ENCODE measurements around the gene CALR. TPM values are rescaled to one million over a fixed set of nuclear protein-coding genes. Genes with fewer than 3 reads are reported as not detected.
A peak's percentile ranks its signal among the peaks of the same experiment; 100 is the strongest.
"Not testable (repeated sequence)": the region's sequence is repeated elsewhere in the genome, so short reads cannot be mapped to it uniquely, and the experiment has no call there.

Gene CALR
- total RNA-seq, 2 experiments from 2014 or later: 726 to 779 TPM

GRCh38 chr19:12948612-12949362 is 10.4 kb downstream of the CALR start:
- Mint-ChIP-seq H3K9me3 (no peaks in the 10 kb centered on the region), H3K36me3 (ENCODE audit: low read depth) (peaks cover 63% of the 10 kb centered on the region), H3K27ac (no peak overlapping the region), H3K27me3 (no peaks in the 10 kb centered on the region), H3K4me3 (no peak overlapping the region), H3K4me1 (peaks cover 49% of the 10 kb centered on the region)
- ChIA-PET CTCF (interaction anchor here (1.2 to 7.2 kb wide), 3 partner anchors 11 to 17 kb away, joined by 4 to 31 read pairs (median 5); no protein-coding TSS in a partner anchor), POLR2A (no interaction called here)
- no peak for DNase-seq

GRCh38 chr19:12949363-12950283 is 11.2 kb downstream of the CALR start:
- Mint-ChIP-seq H3K9me3 (no peaks in the 10 kb centered on the region), H3K36me3 (ENCODE audit: low read depth) (peaks cover 61% of the 10 kb centered on the region), H3K4me1 (peaks cover 48% of the 10 kb centered on the region), H3K4me3 (no peak overlapping the region), H3K27me3 (no peaks in the 10 kb centered on the region), H3K27ac (peak overlapping the region; percentile 51)
- no peak for DNase-seq
- ChIA-PET POLR2A (no interaction called here), CTCF (interaction anchor here (1.2 to 7.2 kb wide), 2 partner anchors 11 to 16 kb away, joined by 5 to 31 read pairs; no protein-coding TSS in a partner anchor)

- H3K27ac Mint-ChIP-seq, DNase-seq, H3K27me3 Mint-ChIP-seq, POLR2A ChIA-PET, H3K9me3 Mint-ChIP-seq, H3K4me3 Mint-ChIP-seq: not testable (repeated sequence)
- Mint-ChIP-seq H3K36me3 (ENCODE audit: low read depth) (peaks cover 50% of the 10 kb centered on the region), H3K4me1 (peaks cover 47% of the 10 kb centered on the region)
- CTCF ChIA-PET: interaction anchor here (0.8 to 7.2 kb wide), 2 partner anchors 13 to 109 kb away, joined by 3 to 31 read pairs; no protein-coding TSS in a partner anchor
Observed at GRCh38 chr19:12952050-12952449, 13.6 kb downstream of the CALR start.

- CTCF ChIA-PET: interaction anchor here (0.8 to 7.2 kb wide), 4 partner anchors 13 to 109 kb away, joined by 3 to 32 read pairs (median 18); no protein-coding TSS in a partner anchor
- Mint-ChIP-seq H3K27me3 (no peaks in the 10 kb centered on the region), H3K9me3 (no peaks in the 10 kb centered on the region), H3K36me3 (ENCODE audit: low read depth) (peaks cover 49% of the 10 kb centered on the region), H3K4me1 (peaks cover 44% of the 10 kb centered on the region), H3K27ac (no peak overlapping the region), H3K4me3 (no peak overlapping the region)
- no peak for DNase-seq
- POLR2A ChIA-PET: no interaction called here
Observed at GRCh38 chr19:12952488-12953137, 14.2 kb downstream of the CALR start.

- peaks cover 43% of the 10 kb centered on the region for H3K4me1 Mint-ChIP-seq
- ChIA-PET CTCF (interaction anchor here (0.5 to 4.4 kb wide), 3 partner anchors 12 to 68 kb away, joined by 4 to 32 read pairs (median 4); no protein-coding TSS in a partner anchor), POLR2A (no interaction called here)
- H3K27me3 Mint-ChIP-seq: no peaks in the 10 kb centered on the region
- no peaks in the 10 kb centered on the region for H3K9me3 Mint-ChIP-seq
- H3K36me3 Mint-ChIP-seq (ENCODE audit: low read depth): peaks cover 43% of the 10 kb centered on the region
- no peak overlapping the region for H3K4me3 Mint-ChIP-seq
- H3K27ac Mint-ChIP-seq: no peak overlapping the region
- no peak for DNase-seq
Observed at GRCh38 chr19:12953138-12953798, 14.9 kb downstream of the CALR start.

GRCh38 chr19:12953799-12954611 is 15.6 kb downstream of the CALR start:
- H3K4me3 Mint-ChIP-seq: no peak overlapping the region
- H3K27ac Mint-ChIP-seq: peak overlapping the region; percentile 80

GRCh38 chr19:12954612-12954962 is 16.2 kb downstream of the CALR start:
- ChIA-PET POLR2A (no interaction called here), CTCF (interaction anchor here (4.4 kb wide), 1 partner anchor 11 kb away, joined by 32 read pairs; no protein-coding TSS in a partner anchor)
- no peak overlapping the region for H3K4me3 Mint-ChIP-seq
- H3K27ac Mint-ChIP-seq: peak overlapping the region; percentile 80
- peaks cover 37% of the 10 kb centered on the region for H3K36me3 Mint-ChIP-seq (ENCODE audit: low read depth)
- no peaks in the 10 kb centered on the region for H3K9me3 Mint-ChIP-seq
- no peak for DNase-seq
- H3K27me3 Mint-ChIP-seq: no peaks in the 10 kb centered on the region
- peaks cover 44% of the 10 kb centered on the region for H3K4me1 Mint-ChIP-seq

More at GRCh38 chr19:12953799-12954611, 15.6 kb downstream of the CALR start:
- Mint-ChIP-seq H3K27me3 (no peaks in the 10 kb centered on the region), H3K4me1 (peaks cover 44% of the 10 kb centered on the region), H3K36me3 (ENCODE audit: low read depth) (peaks cover 37% of the 10 kb centered on the region), H3K9me3 (no peaks in the 10 kb centered on the region)
- no peak for DNase-seq
- CTCF ChIA-PET: interaction anchor here (1.0 to 4.4 kb wide), 2 partner anchors 11 to 69 kb away, joined by 4 to 32 read pairs; no protein-coding TSS in a partner anchor
- POLR2A ChIA-PET: interaction anchor here (0.8 kb wide), 1 partner anchor 162 kb away, joined by 10 read pairs; no protein-coding TSS in a partner anchor

- POLR2A ChIA-PET: interaction anchor here (0.6 kb wide), 1 partner anchor 122 kb away, joined by 3 read pairs; no protein-coding TSS in a partner anchor
- not testable (repeated sequence) for H3K27me3 Mint-ChIP-seq, DNase-seq, H3K9me3 Mint-ChIP-seq
- Mint-ChIP-seq H3K4me3 (peak overlapping the region; percentile 84), H3K36me3 (ENCODE audit: low read depth) (peaks cover 30% of the 10 kb centered on the region), H3K4me1 (peaks cover 40% of the 10 kb centered on the region), H3K27ac (peak overlapping the region; percentile 90)
- CTCF ChIA-PET: interaction anchor here (4.4 kb wide), 1 partner anchor 10 kb away, joined by 32 read pairs; no protein-coding TSS in a partner anchor
Observed at GRCh38 chr19:12955575-12955974, 17.2 kb downstream of the CALR start.

- Mint-ChIP-seq H3K27ac (peak overlapping the region; percentile 90), H3K36me3 (ENCODE audit: low read depth) (peaks cover 26% of the 10 kb centered on the region), H3K4me1 (peaks cover 37% of the 10 kb centered on the region), H3K27me3 (no peaks in the 10 kb centered on the region), H3K4me3 (peak overlapping the region; percentile 84), H3K9me3 (no peaks in the 10 kb centered on the region)
- ChIA-PET POLR2A (interaction anchor here (0.6 kb wide), 1 partner anchor 121 kb away, joined by 3 read pairs; no protein-coding TSS in a partner anchor), CTCF (interaction anchor here (4.4 kb wide), 1 partner anchor 9 kb away, joined by 32 read pairs; no protein-coding TSS in a partner anchor)
- DNase-seq: no peak
Observed at GRCh38 chr19:12955996-12956395, 17.6 kb downstream of the CALR start.

- Mint-ChIP-seq H3K4me1 (peaks cover 32% of the 10 kb centered on the region), H3K36me3 (ENCODE audit: low read depth) (peaks cover 20% of the 10 kb centered on the region), H3K27ac (peak within 1 kb of the TSS; percentile 98), H3K4me3 (peak within 1 kb of the TSS; percentile 87), H3K9me3 (no peaks in the 10 kb centered on the region), H3K27me3 (no peaks in the 10 kb centered on the region)
- POLR2A ChIA-PET: interaction anchor here (0.6 kb wide), 1 partner anchor 120 kb away, joined by 3 read pairs; no protein-coding TSS in a partner anchor
- CTCF ChIA-PET: interaction anchor here (0.6 to 4.4 kb wide), 2 partner anchors 9 to 149 kb away, joined by 3 to 32 read pairs; no protein-coding TSS in a partner anchor
- peak; percentile 84 for DNase-seq
Observed at GRCh38 chr19:12956446-12957388, 18.3 kb downstream of the CALR start, which contains the start of gene GADD45GIP1. TSS of gene GADD45GIP1 (minus strand) at chr19:12957223. CDS start at chr19:12957212, 11 bp downstream.

Data from activated CD4-positive, alpha-beta T cell treated with anti-CD3 and anti-CD28 coated beads, Interleukin-2, amount 10 ng/mL, durations not matched to agents 7 days and 5 days (primary cell).